GM18517 (cell line): Measurements from ENCODE around the gene AOPEP.

Experiments used
- ATAC-seq: cut with Tn5 transposase; IDR thresholded peaks from one replicate; pipeline ENCODE4 v1.9.1; 2021; ENCODE audit warnings: mild to moderate bottlenecking, moderate library complexity; ENCODE audit not compliant: unreplicated experiment

The AOPEP gene

GRCh38 chr9:94891183-94891582 lies 164.7 kb downstream of the AOPEP start:
- ATAC-seq = no peak

- ATAC-seq = no peak
Observed at GRCh38 chr9:94892675-94893074, 166.2 kb downstream of the AOPEP start.

GRCh38 chr9:94894094-94894699 lies 167.7 kb downstream of the AOPEP start:
- ATAC-seq = no peak

GRCh38 chr9:94895668-94896067 lies 169.2 kb downstream of the AOPEP start:
- no peak for ATAC-seq

- no peak for ATAC-seq
Observed at GRCh38 chr9:94896512-94896911, 170.0 kb downstream of the AOPEP start.

- no peak for ATAC-seq
Observed at GRCh38 chr9:94899464-94900221, 173.1 kb downstream of the AOPEP start.

- ATAC-seq = no peak
Observed at GRCh38 chr9:94900222-94901018, 173.9 kb downstream of the AOPEP start.

- ATAC-seq = no peak
Observed at GRCh38 chr9:94901019-94901363, 174.5 kb downstream of the AOPEP start.

GRCh38 chr9:94903961-94904421 lies 177.5 kb downstream of the AOPEP start:
- no peak for ATAC-seq

- no peak for ATAC-seq
Observed at GRCh38 chr9:94904806-94905205, 178.3 kb downstream of the AOPEP start.

- no peak for ATAC-seq
Observed at GRCh38 chr9:94905606-94906005, 179.1 kb downstream of the AOPEP start.

- no peak for ATAC-seq
Observed at GRCh38 chr9:94906181-94906580, 179.7 kb downstream of the AOPEP start.

- no peak for ATAC-seq
Observed at GRCh38 chr9:94906713-94907112, 180.2 kb downstream of the AOPEP start.

GRCh38 chr9:94907264-94907936 lies 180.9 kb downstream of the AOPEP start:
- no peak for ATAC-seq

- ATAC-seq = no peak
Observed at GRCh38 chr9:94908011-94908563, 181.6 kb downstream of the AOPEP start.

GRCh38 chr9:94908583-94909249 lies 182.2 kb downstream of the AOPEP start:
- no peak for ATAC-seq

GRCh38 chr9:94909250-94909894 lies 182.9 kb downstream of the AOPEP start:
- no peak for ATAC-seq

GRCh38 chr9:94909965-94910730 lies 183.6 kb downstream of the AOPEP start:
- ATAC-seq = no peak

- no peak for ATAC-seq
Observed at GRCh38 chr9:94911211-94911610, 184.7 kb downstream of the AOPEP start.
